HL-60 (cell line): ENCODE data around the gene DSG4.

Source experiments
- DNase-seq, 2 experiments: peaks; one replicate each; pipeline ENCODE4 v3.0.0-alpha.2; 2010 to 2020; ENCODE audit warnings: low read depth in 1 of 2, low spot score in 1 of 2
- H3K27ac ChIP-seq: fragments of 250-450 bp; sonication (Bioruptor Pico); replicated peaks from 2 replicates; pipeline ENCODE4 v1.5.1; 2020; ENCODE audit warnings: mild to moderate bottlenecking, moderate library complexity
- H3K27me3 ChIP-seq: fragments of 250-450 bp; sonication (Bioruptor Pico); 2 replicates; pipeline ENCODE4 v1.5.1; 2021; ENCODE audit warnings: mild to moderate bottlenecking, moderate library complexity; ENCODE audit not compliant: insufficient read depth, poor library complexity, severe bottlenecking
- H3K4me3 ChIP-seq: replicated peaks from 2 replicates; pipeline ENCODE4 v1.5.1; 2011; ENCODE audit warnings: mild to moderate bottlenecking, control low read depth, low read length; ENCODE audit not compliant: insufficient read depth
- GABPA ChIP-seq: IDR thresholded peaks from 2 replicates; pipeline ENCODE4 v1.6.1; 2012; ENCODE audit warnings: low read depth
- POLR2AphosphoS5 ChIP-seq: IDR thresholded peaks from 2 replicates; pipeline ENCODE4 v1.6.1; 2012; ENCODE audit warnings: low read depth
- REST ChIP-seq: IDR thresholded peaks from 2 replicates; pipeline ENCODE4 v1.6.1; 2012; ENCODE audit warnings: low read depth; ENCODE audit not compliant: insufficient replicate concordance
- SPI1 ChIP-seq: IDR thresholded peaks from 2 replicates; pipeline ENCODE4 v1.6.1; 2012; ENCODE audit warnings: low read depth, mild to moderate bottlenecking, borderline replicate concordance
- TF ChIP-seq, protein P1 (sequence below): IDR thresholded peaks from one replicate; pipeline ENCODE4 v1.5.1; 2011; ENCODE audit warnings: low read length, control low read depth, inconsistent platforms; ENCODE audit not compliant: insufficient read depth

Gene DSG4

GRCh38 chr18:31399306-31400032 is 22.9 kb downstream of the DSG4 start:
- H3K4me3 ChIP-seq, result no peak overlapping the region
- no peak for TF ChIP-seq GABPA
- no peak for TF ChIP-seq SPI1
- TF ChIP-seq POLR2AphosphoS5, result no peak
- no peak for TF ChIP-seq REST
- TF ChIP-seq, protein P1, sequence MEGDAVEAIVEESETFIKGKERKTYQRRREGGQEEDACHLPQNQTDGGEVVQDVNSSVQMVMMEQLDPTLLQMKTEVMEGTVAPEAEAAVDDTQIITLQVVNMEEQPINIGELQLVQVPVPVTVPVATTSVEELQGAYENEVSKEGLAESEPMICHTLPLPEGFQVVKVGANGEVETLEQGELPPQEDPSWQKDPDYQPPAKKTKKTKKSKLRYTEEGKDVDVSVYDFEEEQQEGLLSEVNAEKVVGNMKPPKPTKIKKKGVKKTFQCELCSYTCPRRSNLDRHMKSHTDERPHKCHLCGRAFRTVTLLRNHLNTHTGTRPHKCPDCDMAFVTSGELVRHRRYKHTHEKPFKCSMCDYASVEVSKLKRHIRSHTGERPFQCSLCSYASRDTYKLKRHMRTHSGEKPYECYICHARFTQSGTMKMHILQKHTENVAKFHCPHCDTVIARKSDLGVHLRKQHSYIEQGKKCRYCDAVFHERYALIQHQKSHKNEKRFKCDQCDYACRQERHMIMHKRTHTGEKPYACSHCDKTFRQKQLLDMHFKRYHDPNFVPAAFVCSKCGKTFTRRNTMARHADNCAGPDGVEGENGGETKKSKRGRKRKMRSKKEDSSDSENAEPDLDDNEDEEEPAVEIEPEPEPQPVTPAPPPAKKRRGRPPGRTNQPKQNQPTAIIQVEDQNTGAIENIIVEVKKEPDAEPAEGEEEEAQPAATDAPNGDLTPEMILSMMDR, result no peak
- no peak overlapping the region for H3K27ac ChIP-seq
- DNase-seq, result peak in 1 of 2 experiments; percentile 14
- H3K27me3 ChIP-seq, result peaks cover 3% of the 10 kb centered on the region

DNA sequence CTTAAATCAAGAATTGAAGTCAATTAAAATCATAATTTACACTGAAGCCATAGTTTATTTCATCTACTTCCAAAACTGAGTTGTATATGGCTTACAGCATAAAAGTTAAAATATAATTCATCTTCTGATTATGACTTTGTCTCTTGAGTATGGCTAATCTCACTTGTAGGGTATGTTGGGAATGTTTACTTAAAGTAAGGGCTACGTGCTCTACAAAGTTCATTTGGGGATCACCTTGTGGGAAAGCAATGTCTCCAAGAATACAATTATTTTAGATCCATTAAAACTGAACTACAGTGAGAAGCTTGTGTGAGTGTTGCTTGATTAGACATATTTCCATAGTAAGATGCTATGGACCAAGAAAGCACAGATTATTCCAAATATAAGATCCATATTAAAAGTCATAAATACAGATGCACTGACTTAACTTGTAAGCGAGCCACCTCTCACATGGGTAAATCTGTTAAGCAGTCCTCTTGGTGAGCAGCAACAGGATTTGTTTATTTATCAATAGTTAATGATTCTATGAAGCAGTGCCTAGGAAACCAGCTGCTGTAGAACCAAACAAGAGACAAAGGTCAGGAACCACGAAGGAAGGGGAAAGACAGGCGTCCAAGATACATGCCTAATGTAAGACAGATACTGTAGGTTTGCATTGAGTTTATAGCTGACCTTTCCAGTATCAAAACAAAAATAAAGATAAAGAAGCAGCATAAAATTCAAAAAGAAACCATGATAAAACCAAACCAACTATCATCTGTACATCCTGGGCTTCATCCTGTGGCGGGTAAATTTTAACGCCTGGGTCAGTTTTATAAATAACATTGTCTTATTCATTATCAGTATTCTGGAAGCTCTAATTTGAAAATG is 24.8 kb downstream of the DSG4 start:
- TF ChIP-seq, protein P1, result no peak
- TF ChIP-seq SPI1 (no peak), GABPA (no peak), REST (no peak), POLR2AphosphoS5 (no peak)
- no peak overlapping the region for H3K27ac ChIP-seq
- no peak overlapping the region for H3K4me3 ChIP-seq
- peaks cover 3% of the 10 kb centered on the region for H3K27me3 ChIP-seq
- DNase-seq, result no peak

DNA sequence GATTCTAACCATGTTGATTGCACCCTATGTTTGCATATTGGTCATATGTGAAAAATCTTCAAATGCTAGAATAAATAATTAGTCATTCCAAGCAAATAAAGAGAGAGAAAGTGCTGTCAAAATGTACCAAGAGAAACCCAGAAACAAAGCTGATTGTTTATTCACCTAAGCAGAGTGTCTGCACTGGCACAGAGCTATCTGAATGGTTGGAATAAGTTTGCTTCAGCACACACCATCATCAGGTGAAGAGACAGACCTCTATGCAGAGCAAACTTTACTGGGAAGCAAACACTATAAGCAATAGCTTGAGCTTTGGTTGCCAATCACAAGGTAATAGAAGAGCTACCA is 25.4 kb downstream of the DSG4 start:
- DNase-seq, result no peak
- no peak overlapping the region for H3K27ac ChIP-seq
- peaks cover 3% of the 10 kb centered on the region for H3K27me3 ChIP-seq
- no peak overlapping the region for H3K4me3 ChIP-seq
- TF ChIP-seq, protein P1, result no peak
